HG03280 (cell line): ENCODE measurements around the gene ADK.
"Not testable (repeated sequence)": the region's sequence is repeated elsewhere in the genome, so short reads cannot be mapped to it uniquely, and the experiment has no call there.

Experiments
- ATAC-seq: cut with Tn5 transposase; IDR thresholded peaks from one replicate; pipeline ENCODE4 v1.9.1; 2021; ENCODE audit warnings: mild to moderate bottlenecking, moderate library complexity; ENCODE audit not compliant: unreplicated experiment

Gene ADK

GRCh38 chr10:74178042-74178791 lies 27.2 kb downstream of the ADK start:
- no peak for ATAC-seq

- ATAC-seq: no peak
These were observed 28.2 kb downstream of the ADK start for GRCh38 chr10:74179111-74179710.

- ATAC-seq: no peak
These were observed 35.7 kb downstream of the ADK start for GRCh38 chr10:74186678-74187077.

DNA sequence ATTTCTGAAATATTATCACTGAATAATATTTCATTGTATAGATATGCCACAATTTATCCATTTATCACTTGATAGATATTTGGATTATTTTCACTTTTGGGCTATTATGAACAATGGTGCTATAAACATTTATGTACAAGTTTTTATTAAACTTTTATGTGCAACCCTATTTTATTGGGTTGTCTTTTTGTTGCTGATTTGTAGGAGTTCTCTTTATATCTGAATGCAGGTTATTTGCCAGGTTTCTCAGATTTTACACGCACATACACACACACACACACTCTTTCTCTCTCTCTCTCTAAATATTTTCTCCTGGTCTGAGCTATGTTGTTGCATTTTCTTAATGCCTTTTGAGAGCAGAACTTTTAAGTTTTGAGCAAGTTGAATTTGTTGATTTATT lies 36.2 kb downstream of the ADK start:
- ATAC-seq: no peak

DNA sequence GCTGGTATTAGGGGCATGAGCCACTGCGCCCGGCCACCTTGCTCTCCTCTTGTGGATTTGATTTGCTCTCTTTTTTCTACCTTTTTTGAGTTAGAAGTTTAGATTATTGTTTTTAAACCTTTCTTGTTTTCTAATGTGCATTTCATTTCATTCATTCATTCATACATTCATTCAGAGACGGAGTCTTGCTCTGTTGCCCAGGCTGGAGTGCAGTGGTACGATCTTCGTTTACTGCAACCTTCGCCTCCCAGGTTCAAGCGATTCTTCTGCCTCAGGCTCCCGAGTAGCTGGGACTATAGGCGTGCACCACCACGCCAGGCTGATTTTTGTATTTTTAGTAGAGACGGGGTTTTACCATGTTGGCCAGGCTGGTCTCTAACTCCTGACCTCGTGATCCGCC lies 37.6 kb downstream of the ADK start:
- not testable (repeated sequence) for ATAC-seq

DNA sequence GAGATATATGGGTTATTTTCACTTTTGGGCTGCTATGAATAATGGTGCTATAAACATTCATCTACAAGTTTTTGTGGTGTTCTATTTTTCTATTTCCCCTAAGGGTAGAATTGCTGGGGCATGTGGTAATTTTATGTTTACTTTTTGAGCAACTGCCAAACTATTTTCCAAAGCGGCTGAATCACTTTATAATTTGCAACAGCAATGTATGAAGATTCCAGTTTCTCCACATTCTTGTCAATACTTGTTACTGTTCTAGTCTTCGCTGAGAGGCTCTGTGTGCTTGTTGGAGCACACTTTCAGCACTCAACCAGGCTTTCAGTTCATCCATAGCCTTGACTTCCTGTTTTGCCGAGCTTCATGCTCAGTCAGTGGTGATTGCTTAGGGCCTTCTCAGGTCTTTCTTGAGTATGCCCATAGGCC lies 39.0 kb downstream of the ADK start:
- ATAC-seq: peak; percentile 80

DNA sequence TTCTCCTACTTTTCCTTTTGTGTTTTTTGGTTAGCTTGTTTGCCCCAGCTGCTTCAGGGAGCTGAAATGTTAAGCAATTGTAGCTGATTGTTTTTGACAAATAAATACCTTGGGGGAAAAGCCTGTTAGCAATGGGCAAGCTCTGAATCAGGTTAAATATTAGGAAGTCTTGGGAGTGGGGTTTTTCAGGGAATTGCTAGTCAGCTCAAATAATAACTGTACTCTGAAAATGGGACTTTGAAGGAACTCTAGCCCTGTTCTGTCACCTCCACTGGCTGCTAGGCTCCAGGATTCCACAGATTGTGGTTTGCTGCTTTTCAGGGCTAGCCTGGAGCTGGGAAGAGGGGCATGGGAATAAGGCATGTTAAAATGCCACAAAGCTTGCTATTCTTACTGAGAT lies 39.5 kb downstream of the ADK start:
- ATAC-seq: no peak

DNA sequence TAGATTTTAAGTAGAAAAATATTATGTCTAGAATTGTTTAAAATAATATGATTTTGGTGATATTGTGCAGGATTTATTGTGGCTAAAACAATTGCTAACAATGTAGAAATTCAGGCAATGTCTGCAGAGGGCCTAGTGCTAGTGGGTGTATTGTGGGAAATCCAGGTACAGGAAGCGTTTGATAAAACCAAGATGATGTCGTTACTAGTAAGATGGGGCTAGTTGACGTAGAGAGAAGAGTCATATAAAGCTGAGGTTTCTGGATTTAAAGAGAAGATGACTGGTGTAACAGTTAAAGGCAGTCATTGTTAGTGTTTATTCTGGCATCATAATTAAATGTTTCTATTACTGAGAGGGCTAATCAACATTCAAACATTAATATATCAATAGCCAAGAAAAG lies 43.5 kb downstream of the ADK start:
- ATAC-seq: no peak

DNA sequence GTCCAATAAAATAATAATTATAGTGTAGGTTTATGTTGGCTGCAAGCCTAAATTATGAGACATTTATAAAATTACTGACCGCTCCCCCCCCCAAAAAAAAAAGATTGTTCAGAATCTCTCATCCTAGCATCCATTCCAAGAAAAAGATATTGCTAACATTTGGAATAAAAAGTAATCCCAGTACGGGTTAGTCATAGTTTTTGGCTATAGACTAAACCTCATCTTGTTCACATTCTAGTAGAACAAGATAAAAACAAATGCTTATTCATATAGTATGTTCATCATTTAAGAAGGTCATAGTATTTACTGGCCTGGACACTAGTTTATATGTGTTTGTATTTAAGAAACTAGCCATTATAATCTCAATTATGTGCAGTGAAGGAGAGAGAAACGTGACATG lies 44.0 kb downstream of the ADK start:
- ATAC-seq: no peak

DNA sequence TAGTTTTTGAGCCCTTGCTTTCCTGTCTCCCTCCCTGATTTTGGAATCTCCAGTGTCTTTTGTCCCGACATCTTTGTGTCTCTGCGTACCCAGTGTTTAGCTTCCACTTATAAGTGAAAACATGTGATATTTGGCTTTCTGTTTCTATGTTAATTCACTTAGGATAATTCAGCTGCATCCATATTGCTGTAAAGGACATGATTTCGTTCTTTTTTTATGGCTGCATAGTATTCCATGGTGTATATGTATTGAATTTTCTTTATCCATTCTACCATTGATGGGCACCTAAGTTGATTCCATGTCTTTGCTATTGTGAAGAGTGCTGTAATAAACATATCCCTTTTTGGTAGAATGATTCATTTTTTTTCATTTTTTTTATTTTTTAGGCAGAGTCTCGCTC lies 48.3 kb downstream of the ADK start:
- ATAC-seq: no peak

GRCh38 chr10:74202356-74202755 lies 51.3 kb downstream of the ADK start:
- no peak for ATAC-seq

DNA sequence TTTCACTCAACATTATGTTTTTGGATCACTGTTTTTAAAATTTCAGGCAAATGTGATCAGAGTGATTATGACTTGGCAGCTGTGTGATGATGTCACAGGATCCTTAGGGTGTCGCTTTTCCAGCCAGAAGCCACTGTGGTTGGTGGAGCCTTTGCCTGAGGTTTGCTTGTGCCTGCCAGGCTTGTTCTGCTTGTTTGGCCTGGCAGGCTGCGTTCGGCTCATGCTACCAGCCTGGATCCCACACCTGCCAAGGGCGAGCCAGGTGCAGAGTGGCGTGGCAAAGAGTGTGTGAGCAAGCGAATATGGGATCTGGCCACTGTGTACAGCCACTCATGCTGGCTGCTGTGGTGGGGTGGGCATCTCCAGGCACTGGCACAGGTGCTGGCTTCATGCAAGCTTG lies 55.7 kb downstream of the ADK start:
- ATAC-seq: no peak

GRCh38 chr10:74207691-74208480 lies 56.9 kb downstream of the ADK start:
- ATAC-seq: no peak

GRCh38 chr10:74208997-74209396 lies 58.0 kb downstream of the ADK start:
- ATAC-seq: no peak

DNA sequence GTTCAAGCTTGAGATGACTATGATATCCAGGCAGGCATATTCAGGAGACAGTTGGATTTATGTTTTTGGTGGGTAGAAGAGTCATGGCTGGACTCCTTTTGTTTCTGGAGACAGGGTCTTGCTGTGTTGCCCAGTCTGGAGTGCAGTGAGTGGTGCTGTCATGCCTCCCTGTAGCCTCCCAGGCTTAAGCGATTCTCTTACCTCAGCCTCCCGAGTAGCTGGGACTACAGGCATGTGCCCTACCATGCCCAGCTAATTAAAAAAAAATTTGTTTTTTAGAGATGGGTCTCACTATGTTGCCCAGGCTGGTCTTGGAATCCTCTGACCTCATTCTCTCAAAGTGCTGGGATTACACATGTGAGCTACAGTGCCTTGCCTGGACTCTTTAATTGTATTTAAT lies 62.0 kb downstream of the ADK start:
- no peak for ATAC-seq

DNA sequence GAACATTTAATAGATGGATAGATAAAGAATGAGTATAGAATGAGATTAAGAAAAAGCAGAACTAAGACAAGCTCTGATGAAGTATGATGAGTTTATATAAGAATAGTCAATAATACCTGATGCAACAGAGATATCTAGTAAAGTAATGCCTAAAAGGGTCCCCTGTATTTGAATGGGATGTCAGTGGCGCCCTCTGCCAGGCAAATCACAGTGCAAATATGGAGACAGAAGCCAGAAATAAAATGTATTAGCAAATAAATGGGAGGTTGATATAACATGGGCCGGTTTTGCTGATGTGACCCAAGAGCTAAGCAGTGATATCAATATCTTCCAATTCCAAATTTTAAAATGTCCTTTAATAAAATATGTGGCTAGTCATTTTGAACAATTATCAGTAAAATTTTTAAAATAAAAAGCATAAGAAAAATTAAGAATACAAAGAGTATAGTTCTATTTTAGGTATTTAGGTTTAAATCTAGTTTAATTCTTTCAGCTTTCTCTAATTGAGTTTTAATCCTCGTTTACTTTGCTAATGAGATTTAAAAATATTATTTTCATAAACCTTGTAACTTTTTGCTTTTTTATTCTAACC lies 62.6 kb downstream of the ADK start:
- no peak for ATAC-seq

GRCh38 chr10:74217110-74217509 lies 66.1 kb downstream of the ADK start:
- not testable (repeated sequence) for ATAC-seq

GRCh38 chr10:74222467-74222866 lies 71.4 kb downstream of the ADK start:
- ATAC-seq: not testable (repeated sequence)

DNA sequence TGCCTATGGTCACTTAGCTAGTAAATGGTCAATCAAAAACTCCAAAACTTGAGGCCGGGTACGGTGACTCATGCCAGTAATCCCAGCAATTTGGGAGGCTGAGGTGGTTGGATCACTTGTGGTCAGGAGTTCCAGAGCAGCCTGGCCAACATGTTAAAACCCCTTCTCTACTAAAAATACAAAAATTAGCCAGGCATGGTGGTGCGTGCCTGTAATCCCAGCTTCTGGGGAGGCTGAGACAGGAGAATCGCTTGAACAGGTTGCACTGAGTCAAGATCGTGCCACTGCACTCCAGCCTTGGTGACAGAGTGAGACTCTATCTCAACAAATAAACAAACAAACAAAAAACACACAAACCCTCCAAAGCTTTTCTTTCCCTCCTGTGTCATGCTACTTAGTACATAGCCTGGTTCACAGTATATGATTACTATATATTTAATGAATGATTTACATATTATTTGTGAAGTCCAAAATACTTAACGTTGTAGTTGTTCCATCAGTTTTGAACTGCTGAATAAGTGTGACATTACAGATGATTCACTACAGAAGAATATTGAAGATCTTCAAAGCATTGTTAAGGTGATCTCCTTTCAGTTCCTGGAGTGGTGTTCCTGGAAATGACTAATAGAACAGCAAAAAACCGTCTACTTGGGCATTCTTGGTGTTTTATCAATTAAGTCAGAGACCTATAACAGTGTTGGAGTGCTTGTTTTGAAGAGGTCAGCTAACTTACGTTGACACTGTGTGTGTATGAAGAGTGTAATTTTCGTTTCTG lies 72.9 kb downstream of the ADK start:
- ATAC-seq: no peak

DNA sequence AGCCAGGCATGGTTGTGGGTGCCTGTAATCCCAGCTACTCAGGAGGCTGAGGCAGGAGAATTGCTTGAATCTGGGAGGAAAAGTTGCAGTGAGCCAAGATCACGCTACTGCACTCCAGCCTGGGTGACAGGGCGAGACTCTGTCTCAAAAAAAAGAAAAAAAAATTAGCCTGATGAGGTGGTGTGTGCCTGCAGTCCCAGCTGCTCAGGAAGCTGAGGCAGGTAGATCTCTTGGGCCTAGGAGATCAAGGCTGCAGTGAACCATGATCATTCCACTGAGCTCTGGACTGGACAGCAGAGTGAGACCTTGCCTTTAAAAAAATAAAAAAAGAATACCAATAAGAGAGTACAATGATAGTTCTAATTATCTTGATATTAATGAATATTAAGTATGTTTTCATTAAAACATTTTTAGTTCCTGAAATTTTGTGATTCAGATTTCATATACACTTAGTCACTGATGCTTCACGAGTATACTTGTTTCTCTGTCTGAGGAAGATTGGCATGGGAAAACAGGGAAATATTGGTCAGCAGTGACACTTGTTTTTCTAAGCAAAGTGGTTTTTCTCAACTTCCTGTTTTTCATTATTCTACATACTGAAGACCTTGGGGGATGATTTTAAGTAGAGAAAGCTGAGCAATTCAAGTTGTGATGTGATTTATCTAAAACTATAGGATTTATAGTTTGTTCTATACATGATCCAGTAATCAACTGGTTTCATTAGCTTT lies 76.8 kb downstream of the ADK start:
- ATAC-seq: no peak
